ENCODE measurements around the gene FNBP1.
"Not testable (repeated sequence)": the region's sequence is repeated elsewhere in the genome, so short reads cannot be mapped to it uniquely, and the experiment has no call there.

Gene FNBP1

DNA sequence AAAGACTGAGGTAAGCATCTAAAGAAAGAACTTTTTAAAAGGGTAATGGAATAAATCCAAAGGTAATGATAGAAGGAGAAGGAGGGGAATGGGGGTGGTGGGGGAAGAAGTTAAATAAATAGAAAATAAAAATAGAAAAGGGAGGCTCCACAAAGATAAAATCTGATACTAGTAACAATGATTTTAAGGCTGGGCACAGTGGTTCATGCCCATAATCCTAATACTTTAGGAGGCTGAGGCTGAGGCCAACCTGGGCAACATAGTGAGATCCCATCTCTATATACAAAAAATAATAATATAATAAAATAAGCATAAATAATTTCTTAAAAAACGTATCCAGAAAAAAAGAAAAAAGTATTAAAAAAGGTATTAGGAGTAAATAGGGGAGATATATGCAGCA, 89.3 kb downstream of the FNBP1 start:
- DNase-seq (ENCODE audit: low spot score) = no peak

DNA sequence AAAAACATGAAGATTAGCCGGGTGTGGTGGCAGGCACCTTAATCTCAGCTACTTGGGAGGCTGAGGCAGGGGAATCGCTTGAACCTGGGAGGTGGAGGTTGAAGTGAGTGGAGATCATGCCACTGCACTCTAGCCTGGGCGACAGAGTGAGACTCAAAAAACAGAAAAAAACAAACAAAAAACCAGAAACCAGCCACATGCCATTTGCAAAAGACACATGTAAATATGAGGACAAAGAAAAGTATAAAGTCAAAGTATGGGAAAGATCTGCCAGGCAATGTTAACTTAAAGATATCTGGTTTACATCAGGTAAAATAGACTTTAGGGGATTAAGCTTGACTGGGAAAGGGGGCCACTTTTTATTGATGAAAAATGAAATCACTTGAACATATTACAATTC, 90.7 kb downstream of the FNBP1 start:
- no peak for DNase-seq (ENCODE audit: low spot score)

DNA sequence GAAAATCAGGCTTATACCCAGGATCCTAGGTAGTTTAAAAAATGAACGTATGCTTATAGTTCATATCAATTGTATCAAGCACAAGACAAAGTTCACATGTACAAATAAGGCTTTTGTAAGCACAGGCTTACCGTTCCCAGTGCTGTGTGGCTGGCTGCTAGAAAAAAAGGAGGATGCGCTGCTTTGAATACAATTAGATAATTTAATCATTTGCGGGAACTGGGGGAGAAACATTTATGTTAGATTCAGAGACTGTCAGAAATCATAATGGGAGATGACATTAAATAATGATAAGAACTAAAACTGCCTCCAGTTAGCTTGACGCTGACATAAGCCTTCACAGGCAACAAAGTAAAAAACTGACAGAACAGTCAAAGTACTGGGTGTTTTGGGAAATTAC, 93.2 kb downstream of the FNBP1 start:
- no peak for DNase-seq (ENCODE audit: low spot score)

DNA sequence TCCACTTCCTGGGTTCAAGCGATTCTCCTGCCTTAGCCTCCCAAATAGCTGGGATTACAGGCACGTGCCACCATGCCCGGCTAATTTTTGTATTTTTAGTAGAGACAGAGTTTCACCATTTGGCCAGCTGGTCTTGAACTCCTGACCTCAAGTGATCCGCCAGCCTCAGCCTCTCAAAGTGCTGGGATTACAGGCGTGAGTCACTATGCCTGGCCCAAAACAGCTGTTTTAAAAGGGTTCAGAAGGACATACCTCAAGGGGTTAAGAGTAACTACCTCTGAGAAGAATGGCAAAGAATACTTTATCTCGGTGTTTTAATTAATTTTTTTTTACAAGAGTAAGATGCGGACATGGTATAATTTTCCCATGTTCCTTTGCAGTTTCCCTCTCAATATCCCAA, 94.4 kb downstream of the FNBP1 start:
- not testable (repeated sequence) for DNase-seq (ENCODE audit: low spot score)

DNA sequence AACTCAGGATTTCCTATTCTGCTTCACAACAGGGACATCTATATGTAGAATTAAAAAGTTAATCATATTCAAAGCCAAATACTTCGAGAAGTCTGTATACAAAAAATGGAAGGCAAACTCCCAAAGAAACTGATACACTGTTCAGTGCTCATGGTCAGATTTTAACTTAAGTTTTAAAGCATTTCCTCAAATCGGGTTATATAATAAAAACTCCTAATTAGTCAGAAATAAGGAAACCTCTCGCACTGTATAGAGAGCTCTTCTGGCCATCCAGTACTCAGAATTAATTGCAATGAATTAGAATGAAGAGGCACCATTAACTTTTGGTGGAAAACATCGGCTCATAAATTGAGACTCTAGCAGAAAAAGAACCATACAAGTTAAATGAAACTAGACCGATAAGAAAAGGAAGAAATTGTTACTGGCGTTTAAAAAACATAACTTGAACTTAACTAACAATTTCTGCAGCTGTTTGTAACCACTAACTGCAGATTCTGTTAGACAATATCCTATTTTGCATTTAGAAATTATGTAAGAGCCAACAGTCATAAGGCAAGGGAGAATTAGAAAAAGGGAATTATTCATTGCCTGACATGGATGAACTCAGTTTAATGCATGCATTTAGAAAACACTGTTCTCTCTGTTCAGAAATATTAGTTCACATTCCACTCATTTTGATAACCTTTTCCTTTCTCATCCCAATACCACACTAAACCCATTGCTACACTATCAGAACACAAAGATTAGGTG, 96.6 kb downstream of the FNBP1 start:
- no peak for DNase-seq (ENCODE audit: low spot score)

DNA sequence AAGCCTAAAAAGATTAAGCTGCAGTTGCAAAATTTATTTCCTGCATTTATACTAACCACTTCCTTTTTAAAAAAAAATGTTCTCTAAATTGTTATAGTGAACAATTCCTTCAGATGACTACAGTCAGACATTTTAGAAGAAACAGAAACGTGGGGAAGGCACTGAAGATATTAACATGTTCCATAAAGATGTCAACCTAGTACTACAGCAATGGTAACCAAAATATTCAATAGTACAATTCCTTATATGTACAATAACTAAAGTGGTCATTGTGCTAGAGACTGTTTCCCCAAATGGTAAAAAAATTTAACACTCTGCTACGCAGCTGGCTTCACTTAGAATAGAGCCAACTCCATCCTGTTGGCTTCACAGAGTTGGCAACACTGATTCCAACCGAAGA, 97.7 kb downstream of the FNBP1 start:
- DNase-seq (ENCODE audit: low spot score) = no peak

DNA sequence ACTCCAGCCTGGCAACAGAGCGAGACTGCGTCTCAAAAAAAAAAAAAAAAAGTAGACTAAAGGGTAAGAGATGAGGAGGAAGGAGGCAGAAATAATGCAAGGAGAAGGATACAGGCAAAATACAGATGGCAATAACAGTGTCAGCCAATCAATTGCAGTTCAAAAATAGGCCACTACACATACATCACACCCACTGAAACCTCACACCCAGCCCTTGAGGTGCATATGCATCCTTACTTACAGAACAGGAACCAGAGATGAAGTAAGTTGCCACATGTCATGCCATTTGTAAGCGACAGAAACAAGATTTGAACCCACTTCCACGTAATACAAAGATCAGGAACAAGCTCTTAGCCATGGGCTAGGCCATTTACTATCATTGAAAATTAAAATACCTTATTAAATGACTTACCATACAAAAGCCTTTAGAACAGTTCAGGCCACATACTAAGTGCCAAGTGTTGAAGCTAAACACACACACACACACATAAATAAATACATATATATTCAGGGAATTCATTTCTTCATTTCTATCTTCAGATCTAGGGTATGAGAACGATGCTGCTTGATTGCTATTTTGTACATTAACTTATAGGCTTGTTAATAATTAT, 98.4 kb downstream of the FNBP1 start:
- no peak for DNase-seq (ENCODE audit: low spot score)

DNA sequence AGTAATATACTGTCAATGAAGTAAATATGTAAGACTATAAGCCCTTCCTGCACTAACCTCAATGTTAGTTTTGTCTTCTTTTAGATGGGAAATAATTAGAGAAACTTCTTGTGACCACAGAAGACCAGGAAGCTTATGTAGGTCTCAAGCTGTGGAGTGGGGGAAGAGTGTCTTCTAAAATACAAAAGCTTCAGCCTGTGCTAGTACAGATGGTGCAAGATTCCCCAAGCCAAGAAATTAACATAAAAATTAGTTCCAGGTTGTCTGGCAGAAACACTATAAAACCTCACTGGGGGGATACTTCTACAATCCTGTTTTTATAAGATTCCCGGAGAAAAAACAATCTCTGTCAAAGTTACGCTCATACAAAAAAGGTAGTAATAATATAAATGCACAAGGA, 103.6 kb downstream of the FNBP1 start:
- peak; percentile 88 for DNase-seq (ENCODE audit: low spot score)

DNA sequence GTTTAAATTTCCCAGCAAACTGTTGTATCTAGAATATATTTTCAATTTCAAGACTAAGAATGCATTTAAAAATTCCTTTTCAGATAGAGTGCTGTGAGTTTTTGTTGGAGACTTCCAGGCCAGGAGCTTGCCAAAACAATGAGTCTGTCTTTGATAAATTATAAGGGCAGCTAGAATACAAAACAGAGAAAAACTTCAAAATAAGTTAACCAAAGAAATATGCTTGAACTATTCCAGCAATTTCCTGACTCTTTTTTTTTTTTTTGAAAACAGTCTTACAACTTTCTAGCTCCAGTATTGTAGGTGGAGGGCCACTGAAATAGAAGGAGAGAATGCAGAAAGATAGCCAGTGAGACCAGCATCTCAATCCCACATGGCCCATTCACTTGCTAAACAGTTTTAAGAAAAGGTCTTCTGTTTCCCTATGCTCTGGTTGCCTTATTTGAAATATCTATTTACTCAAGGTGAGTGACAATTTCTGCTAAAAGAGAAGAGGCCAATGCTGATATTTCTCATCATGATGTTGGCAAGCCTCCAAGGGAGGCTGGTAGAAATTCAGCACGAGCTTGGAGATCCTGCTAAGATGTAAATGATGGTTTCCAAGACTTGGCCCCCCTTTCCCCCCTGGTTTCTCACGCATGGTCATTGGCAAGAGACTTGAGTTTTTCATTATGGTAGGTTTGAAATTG, 104.6 kb downstream of the FNBP1 start:
- DNase-seq (ENCODE audit: low spot score) = peak; percentile 71

DNA sequence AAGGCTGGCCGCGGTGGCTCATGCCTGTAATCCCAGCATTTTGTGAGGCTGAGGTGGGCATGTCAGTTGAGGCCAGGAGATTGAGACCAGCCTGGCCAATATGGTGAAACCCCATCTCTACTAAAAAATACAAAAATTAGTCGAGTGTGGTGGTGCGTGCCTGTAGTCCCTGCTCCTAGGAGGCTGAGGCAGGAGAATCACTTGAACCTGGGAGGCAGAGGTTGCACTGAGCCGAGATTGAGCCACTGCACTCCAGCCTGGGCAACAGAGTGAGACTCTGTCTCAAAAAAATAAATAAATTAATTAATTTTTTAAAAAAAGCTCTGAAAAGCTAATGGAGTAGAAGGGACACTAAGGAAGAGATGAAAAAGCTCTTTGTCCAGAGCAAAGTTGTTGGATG, 105.1 kb downstream of the FNBP1 start:
- DNase-seq (ENCODE audit: low spot score) = not testable (repeated sequence)

DNA sequence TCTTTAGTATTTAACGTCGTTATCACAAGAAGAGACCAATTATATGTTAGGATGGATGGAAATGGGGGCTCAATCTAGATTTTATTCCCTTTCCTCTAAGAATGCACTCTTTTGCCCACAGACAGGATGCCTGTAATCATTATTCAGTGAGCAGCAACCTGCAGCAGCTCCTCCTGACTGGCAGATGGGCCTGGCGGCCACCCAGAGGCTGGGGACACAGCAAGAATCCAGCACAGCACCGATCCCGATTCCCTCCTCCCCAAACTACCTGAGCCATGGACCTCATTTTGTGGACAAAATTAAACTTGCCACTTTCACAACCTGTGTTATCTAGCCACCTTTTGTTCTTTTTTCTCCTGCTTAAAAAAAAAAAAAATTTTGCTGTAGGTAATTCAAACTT, 106.8 kb downstream of the FNBP1 start:
- peak; percentile 96 for DNase-seq (ENCODE audit: low spot score)

DNA sequence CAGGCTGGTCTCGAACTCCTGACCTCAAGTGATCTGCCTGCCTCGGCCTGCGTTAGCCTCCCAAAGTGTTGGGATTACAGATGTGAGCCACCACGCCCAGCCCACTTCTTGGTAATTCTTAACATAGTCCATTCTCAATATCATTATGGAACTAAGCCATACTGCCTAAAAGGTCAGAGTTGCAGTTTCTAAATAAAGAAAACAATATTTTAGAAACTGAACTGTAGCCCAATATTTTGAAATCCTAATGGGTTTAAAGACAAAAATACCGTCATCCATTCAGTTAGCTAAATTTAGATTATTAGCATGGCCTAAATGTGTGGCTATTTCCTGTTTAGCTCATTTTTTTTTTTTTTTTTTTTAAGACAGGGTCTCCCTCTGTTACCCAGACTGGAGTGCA, 108.2 kb downstream of the FNBP1 start:
- no peak for DNase-seq (ENCODE audit: low spot score)

DNA sequence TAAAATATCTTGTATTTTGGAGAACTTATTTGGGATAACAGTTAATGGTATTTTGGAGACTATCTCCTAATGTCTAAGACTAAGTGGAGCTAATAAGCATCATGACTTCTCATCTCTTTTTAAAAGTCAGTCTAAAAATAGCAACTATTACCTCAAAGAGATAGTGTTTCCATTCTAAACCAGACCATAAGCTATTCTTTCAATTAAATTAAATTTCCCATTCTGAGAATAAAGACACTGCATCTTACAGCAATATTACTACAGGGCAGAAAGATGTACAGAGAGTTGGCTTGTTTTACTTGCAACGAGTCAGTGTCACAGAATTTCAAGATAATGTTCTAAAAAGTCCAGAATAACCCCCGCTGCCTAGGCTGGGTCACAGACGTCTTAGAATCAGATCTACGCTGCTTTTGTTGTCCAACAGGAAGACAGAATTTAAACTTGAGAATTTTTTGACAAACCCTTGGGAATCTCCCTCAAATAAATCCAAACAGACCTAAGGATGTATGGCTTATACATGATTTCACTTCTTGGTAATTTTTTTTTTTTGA, 108.9 kb downstream of the FNBP1 start:
- peak; percentile 28 for DNase-seq (ENCODE audit: low spot score)

DNA sequence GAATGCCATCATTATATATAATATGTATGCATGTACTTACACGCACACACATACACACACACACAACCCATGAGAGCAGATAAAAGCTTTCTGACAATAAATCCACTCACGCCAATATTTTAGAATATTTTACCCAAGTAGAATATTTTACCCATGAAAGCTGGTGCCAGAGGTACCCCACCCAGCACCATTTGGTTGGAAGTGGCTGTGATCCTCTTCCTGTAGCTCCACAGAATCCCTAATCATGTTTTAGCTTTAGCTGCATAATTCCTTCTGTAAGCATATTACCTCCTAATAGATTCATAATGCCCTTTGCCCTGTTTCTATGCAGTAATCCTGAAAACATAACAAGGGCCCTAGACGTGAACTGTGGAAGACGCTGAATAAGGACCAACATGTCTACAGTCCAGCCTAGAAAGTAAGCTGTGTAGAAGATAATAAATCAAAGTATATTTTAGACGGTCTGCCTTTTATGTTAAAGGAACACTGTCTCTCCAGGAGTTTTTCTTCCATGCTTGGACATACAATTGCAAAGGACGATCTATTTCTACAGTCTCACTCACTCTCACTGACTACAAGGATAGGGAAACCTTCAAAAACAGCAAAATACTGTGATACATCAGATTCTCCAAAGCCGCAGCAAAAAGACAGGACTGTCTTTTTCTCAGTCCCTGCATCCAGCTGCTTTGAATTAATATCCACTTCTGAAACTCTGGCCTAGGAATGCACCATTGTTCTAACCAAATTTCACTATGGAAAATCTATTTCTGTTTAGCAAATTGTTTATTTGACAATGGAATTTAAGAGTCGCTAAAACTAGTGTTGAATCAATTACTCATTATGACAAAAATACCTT, 109.6 kb downstream of the FNBP1 start:
- peak; percentile 66 for DNase-seq (ENCODE audit: low spot score)

DNA sequence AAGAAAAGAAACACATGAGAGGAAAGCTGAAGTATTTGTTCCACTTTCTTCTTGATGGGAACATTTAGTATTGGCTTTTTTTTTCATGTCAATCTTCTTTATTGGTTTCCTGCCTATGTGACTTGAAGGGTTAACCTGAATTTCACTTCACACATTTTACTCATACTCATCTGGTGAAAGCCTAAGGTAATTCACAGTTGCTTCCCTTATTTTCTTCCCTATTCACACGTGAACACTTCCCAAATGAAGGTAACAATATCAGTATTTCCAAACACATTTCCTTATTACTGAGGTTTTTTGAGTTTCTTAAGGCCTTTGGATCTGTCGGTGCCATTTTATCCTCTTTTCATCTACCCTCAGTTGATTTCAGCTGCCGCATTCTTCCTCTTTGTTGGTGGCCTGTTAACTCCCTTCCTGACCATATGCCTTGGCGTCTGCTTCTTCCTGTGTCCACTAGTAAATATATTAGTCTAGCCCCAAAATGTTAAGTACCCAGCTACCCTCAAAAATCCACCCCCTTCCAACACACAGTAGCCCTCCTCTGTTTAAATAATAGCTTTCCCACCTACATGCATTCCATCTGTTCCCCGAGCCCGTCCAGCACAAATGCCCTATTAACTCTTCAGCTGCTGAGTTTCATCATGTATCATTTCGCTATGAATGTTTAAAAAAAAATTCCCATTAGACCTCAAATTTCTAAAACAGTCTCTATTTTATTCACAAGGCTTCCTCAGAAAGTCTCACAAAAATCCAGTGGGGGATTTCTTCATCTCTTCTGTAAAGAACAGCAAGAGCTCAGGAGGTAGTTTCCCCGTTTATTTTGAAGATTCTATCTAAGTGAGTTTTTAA, 110.5 kb downstream of the FNBP1 start:
- DNase-seq (ENCODE audit: low spot score) = peak; percentile 98

DNA sequence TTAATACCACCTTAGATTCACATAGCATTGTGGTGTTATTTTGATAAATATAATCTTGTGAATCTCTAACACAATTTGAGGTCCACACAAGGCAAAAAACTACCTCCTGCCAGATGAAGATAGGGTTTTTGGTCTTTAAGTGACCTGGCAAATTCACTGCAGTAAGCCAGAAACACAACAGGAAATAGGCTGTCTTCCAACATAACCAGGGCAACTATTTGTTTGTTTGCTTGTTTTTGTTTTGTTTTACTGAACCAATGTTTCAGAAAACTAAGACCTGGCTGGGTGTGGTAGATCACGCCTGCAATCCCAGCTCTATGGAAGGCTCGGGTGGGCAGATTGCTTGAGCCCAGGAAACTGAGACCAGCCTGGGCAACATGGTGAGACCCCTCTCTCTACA, 112.2 kb downstream of the FNBP1 start:
- DNase-seq (ENCODE audit: low spot score) = peak; percentile 49

DNA sequence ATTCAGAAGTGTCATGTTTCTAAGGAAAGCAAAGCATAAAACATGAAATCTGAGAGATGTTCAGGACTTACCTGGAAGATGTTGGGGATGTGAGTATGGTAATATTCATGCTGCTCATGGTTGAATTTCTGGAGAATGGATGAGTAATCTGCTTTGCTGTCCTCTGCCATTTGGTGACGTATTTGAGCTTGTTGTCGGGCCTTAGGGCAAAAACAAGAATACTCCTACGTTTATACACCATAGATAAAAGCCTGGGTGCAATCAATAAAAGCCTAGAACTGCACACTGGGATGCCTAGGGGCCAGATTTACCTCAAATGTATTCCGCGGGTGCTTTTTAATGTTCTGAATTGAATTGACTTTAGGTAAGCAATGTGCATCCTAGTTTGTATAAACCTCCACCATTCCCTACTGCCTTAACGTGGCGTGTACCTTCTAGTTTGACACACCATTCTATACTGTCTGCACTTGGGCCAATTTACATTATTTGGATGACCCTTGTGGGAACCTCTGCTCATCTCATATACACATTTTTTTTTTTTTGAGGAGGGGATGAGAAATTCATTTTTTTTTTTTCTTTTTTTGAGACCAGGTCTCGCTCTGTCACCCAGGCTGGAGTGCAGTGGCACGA, 113.4 kb downstream of the FNBP1 start:
- DNase-seq (ENCODE audit: low spot score) = peak; percentile 34

DNA sequence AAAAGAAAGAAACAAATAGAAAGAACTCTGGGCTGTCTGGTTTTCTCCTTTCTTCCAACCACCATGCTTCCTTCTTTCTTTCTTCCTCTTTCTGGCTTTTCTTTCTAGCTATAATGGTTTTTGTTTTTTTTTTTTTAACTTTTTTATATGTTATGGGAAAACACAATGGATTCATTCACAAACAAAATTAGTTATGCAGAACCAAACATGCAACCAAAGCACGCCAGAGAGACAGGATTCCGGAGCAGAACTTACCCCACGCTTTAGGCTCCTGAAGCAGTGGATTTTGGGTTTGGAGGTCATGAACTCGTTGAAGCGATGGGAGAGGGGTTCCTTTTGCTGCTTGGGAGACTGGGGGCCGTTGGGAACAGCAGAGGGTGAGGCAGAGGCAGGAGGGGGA, 119.4 kb downstream of the FNBP1 start:
- no peak for DNase-seq (ENCODE audit: low spot score)

DNA sequence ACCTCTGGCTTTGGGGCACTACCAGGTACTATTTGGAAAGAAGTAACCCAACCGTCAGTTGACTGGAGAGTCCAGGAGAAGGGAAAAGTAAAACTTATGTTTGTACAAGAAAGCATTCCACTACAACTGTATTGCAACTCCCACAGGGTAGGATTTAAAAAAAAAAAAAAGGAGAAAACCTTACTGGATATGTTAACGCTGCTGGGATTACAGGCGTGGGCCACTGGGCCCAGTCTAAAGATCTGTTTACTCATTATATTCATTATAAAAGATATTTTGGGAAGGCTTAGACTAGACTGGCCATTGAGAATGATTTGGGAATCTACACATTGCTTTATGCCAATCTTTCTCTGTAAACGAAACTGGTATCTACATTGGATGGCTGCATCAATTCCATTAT, 121.1 kb downstream of the FNBP1 start:
- DNase-seq (ENCODE audit: low spot score) = no peak

DNA sequence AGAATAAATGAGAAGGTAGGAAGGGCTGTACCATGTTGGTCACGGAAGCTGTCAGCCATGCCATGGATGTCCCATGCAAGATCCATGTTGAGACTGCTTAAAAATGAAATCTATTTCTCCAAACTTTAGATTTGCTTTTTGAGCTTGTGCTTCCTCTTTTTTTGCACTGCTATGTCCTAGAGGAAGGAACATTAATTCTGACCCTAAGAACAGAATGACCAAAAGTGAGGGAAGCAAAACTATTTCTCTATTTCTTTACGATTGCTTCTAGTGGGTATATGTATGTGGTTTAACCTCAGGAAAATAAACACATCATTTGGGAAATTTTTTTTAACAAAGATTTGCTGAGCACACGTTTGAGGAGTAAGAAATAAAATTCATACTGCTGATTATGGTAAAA, 123.1 kb downstream of the FNBP1 start:
- no peak for DNase-seq (ENCODE audit: low spot score)

DNA sequence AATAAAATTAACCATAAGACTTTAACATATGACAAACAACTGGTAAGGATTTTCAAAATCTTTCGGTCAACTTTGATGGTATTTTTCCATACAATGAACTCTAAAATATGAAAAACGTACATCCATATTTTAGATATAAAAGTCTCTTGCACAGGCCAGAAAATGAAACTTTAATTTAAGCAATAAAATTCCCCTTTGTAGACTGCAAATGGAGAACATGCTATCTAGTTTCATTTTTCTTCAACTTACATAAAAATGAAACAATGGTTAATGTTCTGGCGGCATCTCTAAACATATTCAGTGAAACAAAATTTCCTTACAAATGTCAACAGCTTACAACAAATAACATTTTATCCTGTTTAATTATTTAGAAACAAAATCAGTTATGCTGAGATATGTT, 123.7 kb downstream of the FNBP1 start:
- no peak for DNase-seq (ENCODE audit: low spot score)
